Progenitor cell of endocrine pancreas (in vitro differentiated cells): ENCODE measurements around the gene ABCB9. TPM values are rescaled to one million over a fixed set of nuclear protein-coding genes. Genes with fewer than 3 reads are reported as not detected.

Experiments
- DNase-seq: peaks from one replicate; pipeline ENCODE4 v3.0.0; 2021; ENCODE audit warnings: low spot score; ENCODE audit not compliant: unreplicated experiment
- H3K27ac Mint-ChIP-seq: 2 replicates; pipeline ENCODE4 v1.8.0; 2021; ENCODE audit warnings: mild to moderate bottlenecking, moderate library complexity, mixed read lengths
- H3K27me3 Mint-ChIP-seq: 2 replicates; pipeline ENCODE4 v1.8.0; 2021; ENCODE audit warnings: mixed read lengths
- H3K36me3 Mint-ChIP-seq: 2 replicates; pipeline ENCODE4 v1.8.0; 2022; ENCODE audit warnings: mixed read lengths; ENCODE audit not compliant: insufficient read depth
- H3K4me1 Mint-ChIP-seq: 2 replicates; pipeline ENCODE4 v1.8.0; 2021; ENCODE audit warnings: low read depth, mixed read lengths
- H3K4me3 Mint-ChIP-seq: 2 replicates; pipeline ENCODE4 v1.8.0; 2021; ENCODE audit warnings: low read depth, mild to moderate bottlenecking, moderate library complexity, mixed read lengths
- H3K9me3 Mint-ChIP-seq: 2 replicates; pipeline ENCODE4 v1.8.0; 2021; ENCODE audit warnings: low read depth, mixed read lengths
- total RNA-seq: library from RNA; stranded (reverse); gene quantifications from 2 replicates; pipeline ENCODE4 v1.2.1, GENCODE V29; 2021
- TF ChIP-seq, protein P1 (sequence below): fragments of 200-600 bp; sonication (generic); IDR thresholded peaks from one replicate; pipeline ENCODE4 v1.5.0; 2021; ENCODE audit warnings: antibody characterized with exemption, mild to moderate bottlenecking; ENCODE audit not compliant: unreplicated experiment

ABCB9 gene
- total RNA-seq, 1 donor from 2014 or later, result 10.4 TPM

- Mint-ChIP-seq H3K9me3 (no peaks in the 10 kb centered on the region), H3K27ac (no peak overlapping the region)
- no peak for DNase-seq
Measured at GRCh38 chr12:122987086-122987951, 21.1 kb upstream of the ABCB9 start.

DNA sequence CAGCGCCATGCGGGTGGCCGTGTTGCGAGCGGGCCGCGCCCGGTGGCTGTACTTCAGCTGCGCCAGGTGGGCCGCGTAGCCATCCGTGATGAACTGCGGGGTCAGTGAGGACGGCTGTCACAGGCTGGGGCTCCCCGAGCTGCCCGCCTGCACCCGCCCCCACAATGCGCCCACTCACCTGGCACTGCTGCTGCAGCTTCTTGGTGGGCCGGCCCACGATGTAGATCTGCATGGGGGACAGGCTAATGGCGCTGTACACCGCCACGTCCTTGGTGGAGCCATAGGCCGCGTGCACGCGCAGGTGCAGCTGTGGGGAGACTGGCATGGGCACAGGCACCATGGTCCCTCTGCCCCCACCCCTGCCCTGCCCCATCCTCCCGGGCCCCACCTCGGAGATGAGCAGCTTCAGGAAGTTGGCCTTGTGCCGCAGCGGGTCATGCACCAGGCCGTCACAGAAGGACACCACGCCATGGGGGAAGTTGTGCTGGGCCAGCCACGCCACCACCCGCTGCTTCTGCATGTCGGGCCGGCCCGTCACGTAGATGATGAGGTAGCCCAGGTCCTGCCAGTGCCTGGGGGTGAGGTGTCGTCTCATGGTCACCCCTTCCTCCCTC, 20.1 kb upstream of the ABCB9 start:
- no peak for DNase-seq
- no peak overlapping the region for H3K4me3 Mint-ChIP-seq
- H3K9me3 Mint-ChIP-seq, result no peaks in the 10 kb centered on the region
- TF ChIP-seq, protein P1, sequence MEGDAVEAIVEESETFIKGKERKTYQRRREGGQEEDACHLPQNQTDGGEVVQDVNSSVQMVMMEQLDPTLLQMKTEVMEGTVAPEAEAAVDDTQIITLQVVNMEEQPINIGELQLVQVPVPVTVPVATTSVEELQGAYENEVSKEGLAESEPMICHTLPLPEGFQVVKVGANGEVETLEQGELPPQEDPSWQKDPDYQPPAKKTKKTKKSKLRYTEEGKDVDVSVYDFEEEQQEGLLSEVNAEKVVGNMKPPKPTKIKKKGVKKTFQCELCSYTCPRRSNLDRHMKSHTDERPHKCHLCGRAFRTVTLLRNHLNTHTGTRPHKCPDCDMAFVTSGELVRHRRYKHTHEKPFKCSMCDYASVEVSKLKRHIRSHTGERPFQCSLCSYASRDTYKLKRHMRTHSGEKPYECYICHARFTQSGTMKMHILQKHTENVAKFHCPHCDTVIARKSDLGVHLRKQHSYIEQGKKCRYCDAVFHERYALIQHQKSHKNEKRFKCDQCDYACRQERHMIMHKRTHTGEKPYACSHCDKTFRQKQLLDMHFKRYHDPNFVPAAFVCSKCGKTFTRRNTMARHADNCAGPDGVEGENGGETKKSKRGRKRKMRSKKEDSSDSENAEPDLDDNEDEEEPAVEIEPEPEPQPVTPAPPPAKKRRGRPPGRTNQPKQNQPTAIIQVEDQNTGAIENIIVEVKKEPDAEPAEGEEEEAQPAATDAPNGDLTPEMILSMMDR, result no peak
- no peak overlapping the region for H3K27ac Mint-ChIP-seq
- H3K27me3 Mint-ChIP-seq, result no peaks in the 10 kb centered on the region
- peaks cover 8% of the 10 kb centered on the region for H3K4me1 Mint-ChIP-seq
- H3K36me3 Mint-ChIP-seq, result no peaks in the 10 kb centered on the region

More at GRCh38 chr12:122987086-122987951, 21.1 kb upstream of the ABCB9 start:
- Mint-ChIP-seq H3K4me3 (no peak overlapping the region), H3K4me1 (peaks cover 4% of the 10 kb centered on the region), H3K36me3 (no peaks in the 10 kb centered on the region), H3K27me3 (no peaks in the 10 kb centered on the region)
- TF ChIP-seq, protein P1, result no peak

- no peak overlapping the region for H3K27ac Mint-ChIP-seq
Measured at GRCh38 chr12:122985338-122986257, 19.3 kb upstream of the ABCB9 start.

DNA sequence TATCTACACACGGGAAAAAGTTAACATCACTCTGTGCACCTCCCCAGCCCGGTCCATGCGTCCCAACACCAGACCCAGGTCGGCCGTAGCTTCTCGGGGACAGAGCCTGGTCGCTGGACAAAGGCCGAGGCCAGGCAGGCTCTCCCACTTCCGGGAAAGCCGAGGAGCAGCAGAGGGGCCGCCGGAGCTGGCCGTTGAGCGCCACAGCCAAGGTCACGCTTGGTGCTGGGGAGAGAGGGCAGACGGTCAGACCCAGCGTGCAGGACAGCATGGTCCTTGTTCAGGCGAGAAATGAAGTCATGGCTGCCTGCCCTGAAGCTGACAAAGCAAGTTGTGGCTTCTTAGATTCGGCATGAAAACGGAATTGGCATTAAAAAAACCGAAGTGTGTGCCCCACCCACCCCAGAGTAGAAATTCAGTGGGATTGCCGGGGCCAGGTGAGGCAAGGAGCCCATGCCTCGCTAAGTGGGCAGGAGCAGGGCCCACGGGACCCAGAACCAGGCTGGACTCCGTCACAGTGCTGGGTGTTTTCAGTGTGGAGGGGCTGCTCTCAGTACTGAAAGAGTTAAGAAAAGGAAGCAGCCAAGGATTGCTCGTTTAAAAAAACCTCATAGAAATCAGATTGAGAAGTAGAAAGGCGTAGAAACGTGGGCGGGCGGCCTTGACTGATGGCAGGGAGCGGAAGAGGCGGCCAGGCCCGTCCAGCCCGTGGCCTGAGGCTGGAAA, 18.5 kb upstream of the ABCB9 start:
- no peaks in the 10 kb centered on the region for H3K9me3 Mint-ChIP-seq
- peaks cover 13% of the 10 kb centered on the region for H3K4me1 Mint-ChIP-seq
- no peak overlapping the region for H3K4me3 Mint-ChIP-seq

More at GRCh38 chr12:122985338-122986257, 19.3 kb upstream of the ABCB9 start:
- TF ChIP-seq, protein P1, result no peak
- no peaks in the 10 kb centered on the region for H3K27me3 Mint-ChIP-seq
- peaks cover 10% of the 10 kb centered on the region for H3K4me1 Mint-ChIP-seq
- H3K9me3 Mint-ChIP-seq, result no peaks in the 10 kb centered on the region
- H3K36me3 Mint-ChIP-seq, result no peaks in the 10 kb centered on the region
- no peak overlapping the region for H3K4me3 Mint-ChIP-seq
- DNase-seq, result no peak

More for the DNA sequence above, 18.5 kb upstream of the ABCB9 start:
- Mint-ChIP-seq H3K27ac (peak overlapping the region; percentile 85), H3K36me3 (no peaks in the 10 kb centered on the region), H3K27me3 (no peaks in the 10 kb centered on the region)
- TF ChIP-seq, protein P1, result no peak
- no peak for DNase-seq
